ENCODE measurements around the gene EPN3.

Gene EPN3

GRCh38 chr17:50588391-50589049, 56.0 kb downstream of the EPN3 start:
- no peak for TF ChIP-seq CTCF (IDR thresholded peaks at IDR 0.05; ENCODE audit: low read depth, low read length, missing control alignments)
- no peak overlapping the region for H3K4me3 ChIP-seq (replicated peaks; ENCODE audit: low read depth, low read length)
- no peak for DNase-seq (ENCODE audit: extremely low read depth, low read depth)

- DNase-seq (ENCODE audit: extremely low read depth, low read depth), result no peak
- no peak for TF ChIP-seq CTCF (IDR thresholded peaks at IDR 0.05; ENCODE audit: low read depth, low read length, missing control alignments)
These were observed 56.7 kb downstream of the EPN3 start for GRCh38 chr17:50589095-50589705.

GRCh38 chr17:50590946-50591737, 58.6 kb downstream of the EPN3 start:
- DNase-seq (ENCODE audit: extremely low read depth, low read depth), result no peak
- no peak overlapping the region for H3K4me3 ChIP-seq (replicated peaks; ENCODE audit: low read depth, low read length)
- TF ChIP-seq CTCF (IDR thresholded peaks at IDR 0.05; ENCODE audit: low read depth, low read length, missing control alignments), result no peak

More at GRCh38 chr17:50589095-50589705, 56.7 kb downstream of the EPN3 start:
- no peak overlapping the region for H3K4me3 ChIP-seq (replicated peaks; ENCODE audit: low read depth, low read length)

GRCh38 chr17:50593321-50593720, 60.8 kb downstream of the EPN3 start:
- no peak overlapping the region for H3K4me3 ChIP-seq (replicated peaks; ENCODE audit: low read depth, low read length)
- no peak for DNase-seq (ENCODE audit: extremely low read depth, low read depth)
- no peak for TF ChIP-seq CTCF (IDR thresholded peaks at IDR 0.05; ENCODE audit: low read depth, low read length, missing control alignments)

Data from HFF-Myc (cell line).